Ovary (tissue), 3 donors: ENCODE measurements around the gene MVP.

ENCODE experiments used
- EP300 ChIP-seq: sonication (generic); formaldehyde crosslinking; IDR thresholded peaks from one replicate; pipeline ENCODE4 v1.6.1; 2017; ENCODE audit warnings: antibody characterized with exemption
- POLR2A ChIP-seq: fragments of 450-650 bp; IDR thresholded peaks from one replicate; pipeline ENCODE4 v1.6.1; 2017; ENCODE audit warnings: antibody characterized with exemption, mild to moderate bottlenecking, moderate library complexity
- TF ChIP-seq, protein P1 (sequence below), 3 donors: fragments of 450-650 bp in 2 of 3; fragments of 200-600 bp in 1 of 3; IDR thresholded peaks; one replicate each; pipeline versions ENCODE4 v1.5.1 to v1.8.0; 2016 to 2022; ENCODE audit warnings: antibody characterized with exemption in 3 of 3, mild to moderate bottlenecking in 1 of 3
- donor health status: DM: no; HTN: no; CAD: no.

DNA sequence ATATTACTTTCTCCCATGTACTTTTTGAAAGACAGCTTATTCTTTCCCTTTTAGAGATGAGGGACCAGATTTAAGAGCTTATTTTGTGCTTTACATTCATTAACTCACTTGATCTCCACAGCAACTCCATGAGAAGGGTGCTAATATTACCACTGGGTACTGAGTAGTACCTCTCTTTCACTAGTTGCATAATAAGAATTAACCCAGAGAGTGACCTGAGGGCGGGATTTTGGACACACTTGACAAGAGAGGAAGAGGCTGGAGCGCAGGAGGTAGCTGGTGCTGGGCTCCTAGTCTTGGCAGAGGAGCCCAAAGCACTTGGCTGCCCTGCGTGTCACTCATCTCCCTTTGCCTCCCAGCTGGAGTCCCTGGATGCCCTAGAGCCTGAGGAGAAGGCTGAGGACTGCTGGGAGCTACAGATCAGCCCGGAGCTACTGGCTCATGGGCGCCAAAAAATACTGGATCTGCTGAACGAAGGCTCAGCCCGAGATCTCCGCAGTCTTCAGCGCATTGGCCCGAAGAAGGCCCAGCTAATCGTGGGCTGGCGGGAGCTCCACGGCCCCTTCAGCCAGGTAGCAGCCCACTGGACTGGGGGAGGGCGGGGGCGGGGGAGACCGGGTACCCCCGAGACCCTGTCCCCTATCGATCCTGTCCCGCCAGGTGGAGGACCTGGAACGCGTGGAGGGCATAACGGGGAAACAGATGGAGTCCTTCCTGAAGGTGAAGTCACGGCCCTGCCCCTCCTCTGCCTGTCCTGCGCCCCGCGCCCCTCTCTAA is 15.6 kb upstream of the MVP start:
- TF ChIP-seq, protein P1, sequence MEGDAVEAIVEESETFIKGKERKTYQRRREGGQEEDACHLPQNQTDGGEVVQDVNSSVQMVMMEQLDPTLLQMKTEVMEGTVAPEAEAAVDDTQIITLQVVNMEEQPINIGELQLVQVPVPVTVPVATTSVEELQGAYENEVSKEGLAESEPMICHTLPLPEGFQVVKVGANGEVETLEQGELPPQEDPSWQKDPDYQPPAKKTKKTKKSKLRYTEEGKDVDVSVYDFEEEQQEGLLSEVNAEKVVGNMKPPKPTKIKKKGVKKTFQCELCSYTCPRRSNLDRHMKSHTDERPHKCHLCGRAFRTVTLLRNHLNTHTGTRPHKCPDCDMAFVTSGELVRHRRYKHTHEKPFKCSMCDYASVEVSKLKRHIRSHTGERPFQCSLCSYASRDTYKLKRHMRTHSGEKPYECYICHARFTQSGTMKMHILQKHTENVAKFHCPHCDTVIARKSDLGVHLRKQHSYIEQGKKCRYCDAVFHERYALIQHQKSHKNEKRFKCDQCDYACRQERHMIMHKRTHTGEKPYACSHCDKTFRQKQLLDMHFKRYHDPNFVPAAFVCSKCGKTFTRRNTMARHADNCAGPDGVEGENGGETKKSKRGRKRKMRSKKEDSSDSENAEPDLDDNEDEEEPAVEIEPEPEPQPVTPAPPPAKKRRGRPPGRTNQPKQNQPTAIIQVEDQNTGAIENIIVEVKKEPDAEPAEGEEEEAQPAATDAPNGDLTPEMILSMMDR (IDR thresholded peaks at IDR 0.05) = no peak
- no peak for TF ChIP-seq POLR2A
- no peak for TF ChIP-seq EP300
